NK-92 (cell line): ENCODE measurements around the gene DHRS4L2.
"Not testable (repeated sequence)": the region's sequence is repeated elsewhere in the genome, so short reads cannot be mapped to it uniquely, and the experiment has no call there.

ENCODE experiments used
- DNase-seq: peaks from one replicate; lab custom pipeline; 2025; ENCODE audit not compliant: unreplicated experiment; lab: John Stamatoyannopoulos, UW

The DHRS4L2 gene

DNA sequence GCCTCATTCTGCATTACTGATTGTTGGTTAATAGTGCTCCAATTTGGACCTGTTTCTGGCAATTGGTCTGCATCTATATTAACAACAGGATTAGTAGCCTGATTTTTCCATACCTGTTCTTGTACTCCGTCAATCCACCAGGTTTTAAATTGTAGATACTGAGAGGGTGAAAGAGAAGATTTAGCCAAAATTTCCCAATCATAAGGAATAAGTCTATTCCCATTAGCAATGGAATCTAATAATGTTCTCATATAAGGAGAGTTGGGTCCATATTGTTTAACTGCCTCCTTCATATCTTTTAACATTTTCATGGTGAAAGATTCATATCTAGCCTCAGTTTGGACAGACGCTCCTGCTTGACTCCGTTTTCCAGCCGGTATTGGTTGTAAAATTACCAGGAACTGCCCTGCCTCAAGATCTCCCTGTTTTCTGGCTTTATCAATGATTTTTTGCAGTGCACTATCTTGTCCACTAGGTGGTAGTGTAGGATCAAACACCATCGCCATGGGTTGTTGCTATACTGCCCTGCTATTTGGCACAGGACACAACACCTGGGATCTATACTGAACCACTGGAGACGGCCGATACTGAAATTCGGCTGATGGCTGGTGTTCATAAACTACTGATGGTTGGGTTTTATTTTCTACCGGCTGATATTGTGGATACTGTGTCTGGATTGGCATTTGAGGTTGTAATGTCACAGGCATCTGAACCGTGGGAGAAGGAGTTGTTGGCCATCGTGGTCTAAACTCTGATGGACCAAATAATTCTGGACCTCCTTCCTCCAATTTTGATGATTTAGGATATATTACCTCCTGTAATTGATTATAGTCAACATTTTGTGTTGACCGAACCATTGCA is 25.2 kb downstream of the DHRS4L2 start:
- DNase-seq, result no peak

GRCh38 chr14:24015745-24016144 is 27.0 kb downstream of the DHRS4L2 start:
- not testable (repeated sequence) for DNase-seq

DNA sequence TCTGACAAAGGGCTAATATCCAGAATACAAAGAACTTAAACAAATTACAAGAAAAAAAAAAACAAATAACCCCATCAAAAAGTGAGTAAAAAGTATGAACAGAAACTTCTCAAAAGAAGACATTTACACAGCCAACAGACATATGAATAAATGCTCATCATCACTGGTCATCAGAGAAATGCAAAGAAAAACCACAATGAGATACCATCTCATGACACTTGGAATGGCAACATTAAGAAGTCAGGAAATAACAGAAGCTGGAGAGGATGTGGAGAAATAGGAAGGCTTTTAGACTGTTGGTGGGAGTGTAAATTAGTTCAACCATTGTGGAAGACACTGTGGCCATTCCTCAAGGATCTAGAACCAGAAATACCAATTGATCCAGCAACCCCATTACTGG is 30.2 kb downstream of the DHRS4L2 start:
- DNase-seq, result not testable (repeated sequence)

DNA sequence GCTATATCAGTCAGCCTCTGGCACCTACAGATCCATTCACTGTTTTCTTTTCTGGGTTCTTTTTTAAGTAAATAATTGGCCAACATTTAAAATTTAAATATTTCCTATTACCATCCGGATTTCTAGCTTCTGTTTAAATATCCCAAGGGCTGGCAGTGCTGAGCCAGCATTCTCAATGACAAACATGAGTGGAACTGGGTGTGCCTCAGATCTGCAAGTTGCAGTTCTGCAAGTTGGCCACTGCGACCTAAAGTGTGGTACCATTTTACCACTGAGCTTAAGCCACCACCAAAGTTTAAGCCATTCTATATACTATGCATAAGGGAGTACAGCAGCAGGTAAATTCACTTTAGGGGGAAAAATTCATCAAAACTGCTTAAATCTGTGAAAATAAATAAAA is 31.2 kb downstream of the DHRS4L2 start:
- DNase-seq, result not testable (repeated sequence)

GRCh38 chr14:24020520-24020919 is 31.8 kb downstream of the DHRS4L2 start:
- not testable (repeated sequence) for DNase-seq

- DNase-seq, result not testable (repeated sequence)
These were observed 36.2 kb downstream of the DHRS4L2 start for GRCh38 chr14:24024939-24025418.

DNA sequence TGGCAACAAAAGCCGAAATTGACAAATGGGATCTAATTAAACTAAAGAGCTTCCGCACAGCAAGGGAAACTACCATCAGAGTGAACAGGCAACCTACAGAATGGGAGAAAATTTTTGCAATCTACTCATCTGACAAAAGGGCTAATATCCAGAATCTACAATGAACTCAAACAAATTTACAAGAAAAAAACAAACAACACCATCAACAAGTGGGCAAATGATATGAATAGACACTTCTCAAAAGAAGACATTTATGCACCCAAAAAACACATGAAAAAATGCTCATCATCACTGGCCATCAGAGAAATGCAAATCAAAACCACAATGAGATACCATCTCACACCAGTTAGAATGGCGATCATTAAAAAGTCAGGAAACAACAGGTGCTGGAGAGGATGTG is 41.0 kb downstream of the DHRS4L2 start:
- not testable (repeated sequence) for DNase-seq

DNA sequence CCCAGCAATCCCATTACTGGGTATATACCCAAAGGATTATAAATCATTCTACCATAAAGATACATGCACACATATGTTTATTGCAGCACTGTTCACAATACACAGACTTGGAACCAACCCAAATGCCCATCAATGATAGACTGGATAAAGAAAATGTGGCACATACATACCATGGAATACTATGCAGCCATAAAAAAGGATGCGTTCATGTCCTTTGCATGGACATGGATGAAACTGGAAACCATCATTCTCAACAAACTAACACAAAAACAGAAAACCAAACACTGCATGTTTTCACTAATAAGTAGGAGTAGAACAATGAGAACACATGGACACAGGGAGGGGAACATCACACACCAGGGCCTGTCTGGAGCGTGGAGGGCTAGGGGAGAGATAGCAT is 42.6 kb downstream of the DHRS4L2 start:
- DNase-seq, result not testable (repeated sequence)

DNA sequence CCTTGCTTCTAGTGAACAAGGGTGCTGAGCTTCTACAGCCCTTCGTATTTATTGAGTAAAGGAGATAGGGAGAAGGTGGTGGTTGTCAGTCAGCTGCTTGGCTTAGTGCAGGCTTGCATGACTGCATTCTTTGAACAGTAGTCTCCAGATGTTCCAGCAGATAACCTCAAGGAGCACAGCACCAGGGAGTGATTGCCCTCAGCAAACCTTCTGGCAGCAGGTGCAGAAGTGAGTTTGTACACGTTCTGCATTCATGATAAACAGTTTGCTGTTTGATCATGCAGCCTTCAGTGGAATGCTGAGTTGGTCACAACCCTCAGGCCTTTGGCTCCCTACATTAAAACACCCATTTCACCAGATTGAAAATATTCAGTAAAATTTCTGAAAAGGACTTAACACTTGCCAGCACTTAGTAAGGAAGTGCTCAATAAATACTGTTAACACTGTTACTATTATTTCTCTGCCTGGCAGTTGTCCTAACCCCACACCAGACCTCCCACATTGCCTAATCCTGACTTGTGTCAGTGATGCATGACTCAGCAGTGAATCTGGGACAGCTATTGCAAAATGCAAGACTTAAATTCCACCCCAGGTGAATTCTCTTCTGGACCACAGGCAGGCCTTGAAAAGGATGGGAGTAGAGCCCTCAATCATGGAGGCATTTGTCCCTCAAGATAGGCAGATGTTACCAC is 44.1 kb downstream of the DHRS4L2 start:
- DNase-seq, result no peak

DNA sequence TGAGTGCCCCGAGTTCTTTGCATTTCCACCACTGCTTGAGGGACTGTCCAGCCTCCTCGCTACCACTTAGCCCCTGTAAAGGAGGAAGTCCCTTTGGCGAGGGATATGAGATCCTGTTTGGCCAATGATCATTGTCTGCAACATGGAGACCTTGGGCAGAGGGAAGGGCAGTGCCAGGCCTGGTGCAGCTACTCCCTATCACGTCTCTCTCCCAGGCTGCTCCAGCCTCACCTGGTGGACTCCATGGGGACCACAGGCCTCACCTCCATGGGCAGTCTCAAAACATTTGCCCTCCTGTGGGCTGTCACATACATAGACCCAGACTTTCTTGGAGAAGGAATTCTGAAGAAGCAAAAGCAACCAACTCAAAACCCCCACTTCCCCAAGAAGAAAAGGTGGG is 47.0 kb downstream of the DHRS4L2 start:
- DNase-seq, result not testable (repeated sequence)

DNA sequence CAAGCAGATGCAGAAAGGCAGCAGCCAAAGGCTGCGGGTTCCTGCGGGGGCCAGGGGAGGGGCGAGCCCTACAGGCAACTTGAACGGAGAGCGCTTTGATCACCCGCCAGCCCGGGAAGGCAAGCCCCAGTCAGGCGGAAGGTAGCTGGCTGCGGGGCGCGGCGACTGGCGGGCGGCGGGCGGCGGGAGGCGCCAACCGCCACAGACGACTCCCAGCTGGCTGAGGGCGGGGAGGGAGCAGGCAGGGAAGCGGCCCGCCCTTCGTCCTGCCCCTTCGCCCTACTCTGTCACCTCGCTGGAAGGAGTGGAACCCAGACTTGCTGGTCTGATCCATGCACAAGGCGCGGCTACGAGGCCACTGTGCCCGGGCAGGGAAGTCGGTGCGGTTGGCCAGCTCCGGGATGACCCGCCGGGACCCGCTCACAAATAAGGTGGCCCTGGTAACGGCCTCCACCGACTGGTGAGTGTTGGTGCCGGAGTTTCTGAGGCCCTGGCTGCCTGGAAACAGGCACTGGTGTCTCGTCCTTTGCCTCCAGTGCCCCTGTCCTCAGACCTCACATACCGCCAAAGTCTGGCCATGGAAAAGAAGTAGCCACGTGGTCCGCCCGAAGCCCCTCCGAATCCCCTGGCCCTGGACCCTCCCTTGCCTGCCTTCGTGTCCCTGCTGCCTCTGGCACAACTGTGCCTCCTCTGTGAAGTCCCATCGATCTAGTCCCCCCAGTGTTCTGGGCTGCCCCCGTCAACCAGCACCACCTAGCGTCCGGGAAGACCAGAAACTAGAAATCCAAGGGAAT is 47.6 kb downstream of the DHRS4L2 start:
- DNase-seq, result no peak

DNA sequence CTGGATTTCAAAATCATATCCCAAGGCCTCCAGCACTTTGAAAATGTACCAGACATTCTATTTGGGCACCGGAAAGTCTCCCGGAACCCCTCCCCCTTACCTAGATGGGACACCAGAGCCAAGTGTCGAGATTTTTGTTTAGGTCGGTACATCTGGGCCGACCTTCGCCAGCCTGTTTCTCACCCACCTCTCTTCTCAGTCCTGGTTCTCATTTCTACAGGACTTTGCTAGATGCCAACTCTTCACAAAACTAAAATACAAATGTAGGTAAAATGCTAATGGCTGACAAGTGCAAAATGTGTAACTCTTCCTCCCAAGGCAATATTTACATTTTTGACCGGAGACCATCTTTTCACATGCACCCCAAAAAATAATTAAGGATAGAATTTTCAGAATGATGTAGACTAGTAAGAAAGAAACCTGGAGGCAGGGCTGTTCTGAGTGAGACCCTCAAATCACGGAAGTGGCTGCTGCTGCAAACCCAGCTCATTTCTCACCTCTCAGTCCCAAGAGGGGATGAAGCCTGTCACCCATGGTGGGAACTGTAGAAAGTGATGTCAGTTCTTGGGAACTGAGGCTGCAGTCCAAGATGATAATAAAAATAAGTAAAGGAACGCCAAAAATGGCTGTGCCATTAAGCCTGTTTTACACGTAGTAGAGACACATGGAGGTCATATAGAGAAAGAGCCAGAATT is 48.4 kb downstream of the DHRS4L2 start:
- not testable (repeated sequence) for DNase-seq

- DNase-seq, result no peak
These were observed 48.9 kb downstream of the DHRS4L2 start for GRCh38 chr14:24037658-24038037.

GRCh38 chr14:24038686-24039085 is 50.0 kb downstream of the DHRS4L2 start:
- DNase-seq, result no peak

DNA sequence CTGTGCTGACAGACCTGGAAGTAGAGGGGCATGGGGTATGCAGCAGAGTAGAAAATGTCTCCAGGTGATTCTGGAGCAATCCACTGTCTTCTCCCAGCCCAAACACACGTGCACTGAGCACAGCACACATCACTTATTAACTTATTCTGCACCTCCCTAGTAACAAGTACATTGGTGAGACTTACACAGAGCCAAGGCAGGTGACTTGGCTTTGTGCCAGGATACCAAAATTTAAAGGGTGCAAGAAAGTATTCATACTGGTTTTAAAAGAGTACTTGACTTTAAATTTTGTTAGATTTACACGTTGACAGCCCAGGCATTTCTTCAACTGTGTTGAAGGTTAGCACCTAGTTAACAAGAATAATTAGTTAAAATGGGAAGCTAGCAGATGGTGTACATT is 52.0 kb downstream of the DHRS4L2 start:
- DNase-seq, result no peak

- DNase-seq, result no peak
These were observed 54.0 kb downstream of the DHRS4L2 start for GRCh38 chr14:24042746-24043145.

- not testable (repeated sequence) for DNase-seq
These were observed 60.3 kb downstream of the DHRS4L2 start for GRCh38 chr14:24049002-24049401.

- not testable (repeated sequence) for DNase-seq
These were observed 62.0 kb downstream of the DHRS4L2 start for GRCh38 chr14:24050753-24051152.

GRCh38 chr14:24051176-24051788 is 62.6 kb downstream of the DHRS4L2 start:
- no peak for DNase-seq
